HEK293T (cell line): Measurements from ENCODE around the gene FADS1.

ENCODE experiments used
- CTCF ChIA-PET: fragments of 350-600 bp; formaldehyde crosslinking; extraction: SDS; loops from one replicate; lab custom pipeline; 2021; ENCODE audit warnings: antibody characterized with exemption, inconsistent platforms; lab: Yijun Ruan, JAX
- POLR2A ChIA-PET: fragments of 350-600 bp; formaldehyde crosslinking; extraction: SDS; loops from one replicate; lab custom pipeline; 2020; ENCODE audit warnings: antibody characterized with exemption, inconsistent platforms; lab: Yijun Ruan, JAX
- DNase-seq: peaks from one replicate; pipeline ENCODE4 v3.0.0; 2012; ENCODE audit warnings: mixed read lengths; ENCODE audit errors: extremely low spot score
- ARNT ChIP-seq: fragments of 450-650 bp; IDR thresholded peaks from 2 replicates; pipeline ENCODE4 v1.6.1; 2017; ENCODE audit warnings: mild to moderate bottlenecking
- BHLHE40 ChIP-seq: fragments of 450-650 bp; IDR thresholded peaks from 2 replicates; pipeline ENCODE4 v1.6.1; 2016; ENCODE audit warnings: mild to moderate bottlenecking, moderate library complexity, borderline replicate concordance
- CTBP1 ChIP-seq: fragments of 450-650 bp; IDR thresholded peaks from 2 replicates; pipeline ENCODE4 v1.6.1; 2016; ENCODE audit warnings: borderline replicate concordance
- ELF4 ChIP-seq: fragments of 450-650 bp; IDR thresholded peaks from 2 replicates; pipeline ENCODE4 v1.6.1; 2017; ENCODE audit warnings: antibody characterized with exemption
- FOXA1 ChIP-seq: fragments of 450-650 bp; IDR thresholded peaks from 2 replicates; pipeline ENCODE4 v1.6.1; 2016; ENCODE audit warnings: mild to moderate bottlenecking
- FOXK2 ChIP-seq: fragments of 450-650 bp; IDR thresholded peaks from 2 replicates; pipeline ENCODE4 v1.6.1; 2016; ENCODE audit warnings: mild to moderate bottlenecking
- FOXM1 ChIP-seq: fragments of 450-650 bp; IDR thresholded peaks from 2 replicates; pipeline ENCODE4 v1.6.1; 2017; ENCODE audit warnings: mild to moderate bottlenecking, borderline replicate concordance
- HDGF ChIP-seq: fragments of 450-650 bp; IDR thresholded peaks from 2 replicates; pipeline ENCODE4 v1.6.1; 2017; ENCODE audit warnings: antibody characterized with exemption, borderline replicate concordance
- L3MBTL2 ChIP-seq: fragments of 450-650 bp; conservative IDR thresholded peaks from 2 replicates; pipeline ENCODE4 v1.6.1; 2016; ENCODE audit warnings: mild to moderate bottlenecking
- LEF1 ChIP-seq: fragments of 450-650 bp; IDR thresholded peaks from 2 replicates; pipeline ENCODE4 v1.6.1; 2017; ENCODE audit warnings: mild to moderate bottlenecking, borderline replicate concordance
- NFRKB ChIP-seq: fragments of 450-650 bp; IDR thresholded peaks from 2 replicates; pipeline ENCODE4 v1.6.1; 2016; ENCODE audit warnings: mild to moderate bottlenecking, moderate library complexity
- PKNOX1 ChIP-seq: fragments of 450-650 bp; IDR thresholded peaks from 2 replicates; pipeline ENCODE4 v1.6.1; 2016
- SP1 ChIP-seq: fragments of 450-650 bp; IDR thresholded peaks from 2 replicates; pipeline ENCODE4 v1.6.1; 2017
- SUZ12 ChIP-seq: fragments of 450-650 bp; IDR thresholded peaks from 2 replicates; pipeline ENCODE4 v1.6.1; 2016; ENCODE audit warnings: mild to moderate bottlenecking
- TARDBP ChIP-seq: fragments of 450-650 bp; IDR thresholded peaks from 2 replicates; pipeline ENCODE4 v1.6.1; 2016
- ZNF384 ChIP-seq: fragments of 450-650 bp; IDR thresholded peaks from 2 replicates; pipeline ENCODE4 v1.6.1; 2016

Gene FADS1

GRCh38 chr11:61812736-61813411, 3.9 kb downstream of the FADS1 start:
- no peak for DNase-seq
- TF ChIP-seq FOXM1, result no peak
- TF ChIP-seq FOXA1, result no peak
- no peak for TF ChIP-seq PKNOX1
- TF ChIP-seq BHLHE40, result no peak
- ChIA-PET POLR2A (no interaction called here), CTCF (interaction anchor here (3.3 kb wide), 1 partner anchor 16 kb away, joined by 15 read pairs; no protein-coding TSS in a partner anchor)

- DNase-seq, result no peak
- CTCF ChIA-PET, result no interaction called here
- POLR2A ChIA-PET, result no interaction called here
- TF ChIP-seq ARNT (no peak), FOXM1 (no peak), FOXK2 (no peak), SUZ12 (no peak), SP1 (no peak), ELF4 (no peak), L3MBTL2 (no peak), LEF1 (no peak), ZNF384 (no peak)
Observed at GRCh38 chr11:61811831-61812230, 5.0 kb downstream of the FADS1 start.

GRCh38 chr11:61810671-61811175, 6.1 kb downstream of the FADS1 start:
- no peak for DNase-seq
- CTCF ChIA-PET, result no interaction called here
- POLR2A ChIA-PET, result no interaction called here
- no peak for TF ChIP-seq FOXA1
- TF ChIP-seq FOXK2, result no peak
- TF ChIP-seq PKNOX1, result no peak
- TF ChIP-seq ARNT, result no peak
- no peak for TF ChIP-seq SP1
- TF ChIP-seq HDGF, result no peak
- no peak for TF ChIP-seq ELF4
- no peak for TF ChIP-seq BHLHE40
- TF ChIP-seq FOXM1, result no peak
- no peak for TF ChIP-seq ZNF384
- TF ChIP-seq LEF1, result no peak
- no peak for TF ChIP-seq SUZ12
- no peak for TF ChIP-seq NFRKB
- no peak for TF ChIP-seq CTBP1
- TF ChIP-seq TARDBP, result no peak
- no peak for TF ChIP-seq L3MBTL2

- POLR2A ChIA-PET, result interaction anchor here (1.1 kb wide), 1 partner anchor 15 kb away, joined by 3 read pairs; no protein-coding TSS in a partner anchor
- CTCF ChIA-PET, result interaction anchor here (0.7 kb wide), 1 partner anchor 521 kb away, joined by 5 read pairs; no protein-coding TSS in a partner anchor
- DNase-seq, result no peak
- TF ChIP-seq L3MBTL2 (no peak), NFRKB (no peak), ARNT (no peak), ELF4 (no peak), FOXM1 (no peak), PKNOX1 (no peak)
Observed at GRCh38 chr11:61806785-61807184, 10.0 kb downstream of the FADS1 start.

GRCh38 chr11:61805146-61805545, 11.7 kb downstream of the FADS1 start:
- TF ChIP-seq TARDBP (no peak), CTBP1 (no peak), FOXM1 (no peak), ELF4 (no peak), SUZ12 (no peak), BHLHE40 (no peak), ZNF384 (no peak), SP1 (no peak), L3MBTL2 (no peak), NFRKB (no peak), FOXA1 (no peak)
- POLR2A ChIA-PET, result interaction anchor here (0.6 to 1.1 kb wide), 2 partner anchors 9 to 10 kb away, joined by 3 to 4 read pairs; no protein-coding TSS in a partner anchor
- no peak for DNase-seq
- CTCF ChIA-PET, result no interaction called here

GRCh38 chr11:61803889-61804647, 12.7 kb downstream of the FADS1 start:
- no peak for DNase-seq
- CTCF ChIA-PET, result no interaction called here
- no peak for TF ChIP-seq CTBP1
- TF ChIP-seq FOXA1, result no peak
- TF ChIP-seq PKNOX1, result no peak
- TF ChIP-seq SP1, result no peak
- TF ChIP-seq LEF1, result no peak
- TF ChIP-seq ARNT, result no peak
- TF ChIP-seq ZNF384, result no peak
- no peak for TF ChIP-seq NFRKB
- no peak for TF ChIP-seq ELF4
- no peak for TF ChIP-seq FOXM1
- TF ChIP-seq TARDBP, result no peak
- no peak for TF ChIP-seq SUZ12
- TF ChIP-seq L3MBTL2, result no peak
- TF ChIP-seq BHLHE40, result no peak
- no peak for TF ChIP-seq FOXK2
- TF ChIP-seq HDGF, result no peak
- POLR2A ChIA-PET, result interaction anchor here (1.0 to 1.7 kb wide), 2 partner anchors 12 to 13 kb away, joined by 3 to 4 read pairs; partner anchors contain the start of gene FADS1
